Coronary artery (tissue), 2 donors: ENCODE measurements around the gene ADCY1.

Experiments used
- DNase-seq: peaks from one replicate; pipeline ENCODE4 v3.0.0-alpha.2; 2017; ENCODE audit warnings: low spot score
- H3K27ac ChIP-seq, 2 donors: fragments of 200-600 bp; sonication (generic); one replicate each; pipeline ENCODE4 v1.5.1; 2016 to 2019
- H3K4me3 ChIP-seq: fragments of 200-600 bp; sonication (generic); 2 replicates; pipeline ENCODE4 v1.5.1; 2016; ENCODE audit warnings: mild to moderate bottlenecking, moderate library complexity
- CTCF ChIP-seq: fragments of 200-600 bp; sonication (generic); IDR thresholded peaks from one replicate; pipeline ENCODE4 v1.5.1; 2019; ENCODE audit warnings: antibody characterized with exemption

The ADCY1 gene

GRCh38 chr7:45687721-45688120 lies 113.6 kb downstream of the ADCY1 start:
- no peak for TF ChIP-seq CTCF
- no peak overlapping the region for H3K27ac ChIP-seq
- no peak overlapping the region for H3K4me3 ChIP-seq
- peak; percentile 49 for DNase-seq

GRCh38 chr7:45688382-45688781 lies 114.2 kb downstream of the ADCY1 start:
- H3K27ac ChIP-seq, result no peak overlapping the region
- no peak overlapping the region for H3K4me3 ChIP-seq
- no peak for TF ChIP-seq CTCF
- no peak for DNase-seq

- no peak overlapping the region for H3K27ac ChIP-seq
- no peak for DNase-seq
- no peak for TF ChIP-seq CTCF
- no peak overlapping the region for H3K4me3 ChIP-seq
Observed at GRCh38 chr7:45689011-45689796, 115.0 kb downstream of the ADCY1 start.

GRCh38 chr7:45689797-45690761 lies 115.9 kb downstream of the ADCY1 start:
- no peak for TF ChIP-seq CTCF
- no peak overlapping the region for H3K4me3 ChIP-seq
- H3K27ac ChIP-seq, result no peak overlapping the region
- no peak for DNase-seq

GRCh38 chr7:45690762-45691150 lies 116.6 kb downstream of the ADCY1 start:
- Histone ChIP-seq H3K4me3 (no peak overlapping the region), H3K27ac (no peak overlapping the region)
- DNase-seq, result no peak
- no peak for TF ChIP-seq CTCF

GRCh38 chr7:45691155-45691656 lies 117.0 kb downstream of the ADCY1 start:
- TF ChIP-seq CTCF, result no peak
- Histone ChIP-seq H3K27ac (no peak overlapping the region), H3K4me3 (no peak overlapping the region)
- DNase-seq, result no peak
